GM12801 (cell line): ENCODE measurements around the gene TRIM6.

Experiments
- CTCF ChIP-seq: IDR thresholded peaks from one replicate; pipeline ENCODE4 v1.5.1; 2011; ENCODE audit warnings: control low read depth; ENCODE audit not compliant: insufficient read length; ENCODE audit errors: extremely low read depth

TRIM6 gene

GRCh38 chr11:5655474-5655873, 59.0 kb downstream of the TRIM6 start:
- no peak for TF ChIP-seq CTCF

GRCh38 chr11:5658318-5658717, 61.9 kb downstream of the TRIM6 start:
- no peak for TF ChIP-seq CTCF
